GM06990 (cell line): Measurements from ENCODE around the gene BTRC.
"Not testable (repeated sequence)": the region's sequence is repeated elsewhere in the genome, so short reads cannot be mapped to it uniquely, and the experiment has no call there.

Experiments
- DNase-seq: peaks from one replicate; pipeline ENCODE4 v3.0.0-alpha.2; 2011; ENCODE audit not compliant: insufficient read length; ENCODE audit errors: extremely low read depth
- H3K27me3 ChIP-seq: replicated peaks from 2 replicates; pipeline ENCODE4 v1.6.0; 2011; ENCODE audit warnings: low read length; ENCODE audit not compliant: control insufficient read depth, insufficient read depth
- H3K36me3 ChIP-seq: 2 replicates; pipeline ENCODE4 v1.5.1; 2011; ENCODE audit warnings: low read length; ENCODE audit not compliant: control insufficient read depth, insufficient read depth
- H3K4me3 ChIP-seq: replicated peaks from 2 replicates; pipeline ENCODE4 v1.5.1; 2011; ENCODE audit warnings: low read depth, mild to moderate bottlenecking, control low read depth, low read length
- TF ChIP-seq, protein P1 (sequence below): IDR thresholded peaks from 2 replicates; pipeline ENCODE4 v1.5.1; 2011; ENCODE audit warnings: low read length, control low read depth, mild to moderate bottlenecking, inconsistent platforms; ENCODE audit not compliant: insufficient read depth, poor library complexity, severe bottlenecking

The BTRC gene

GRCh38 chr10:101337836-101338235, 16.1 kb upstream of the BTRC start:
- no peak overlapping the region for H3K4me3 ChIP-seq
- DNase-seq, result no peak
- TF ChIP-seq, protein P1, sequence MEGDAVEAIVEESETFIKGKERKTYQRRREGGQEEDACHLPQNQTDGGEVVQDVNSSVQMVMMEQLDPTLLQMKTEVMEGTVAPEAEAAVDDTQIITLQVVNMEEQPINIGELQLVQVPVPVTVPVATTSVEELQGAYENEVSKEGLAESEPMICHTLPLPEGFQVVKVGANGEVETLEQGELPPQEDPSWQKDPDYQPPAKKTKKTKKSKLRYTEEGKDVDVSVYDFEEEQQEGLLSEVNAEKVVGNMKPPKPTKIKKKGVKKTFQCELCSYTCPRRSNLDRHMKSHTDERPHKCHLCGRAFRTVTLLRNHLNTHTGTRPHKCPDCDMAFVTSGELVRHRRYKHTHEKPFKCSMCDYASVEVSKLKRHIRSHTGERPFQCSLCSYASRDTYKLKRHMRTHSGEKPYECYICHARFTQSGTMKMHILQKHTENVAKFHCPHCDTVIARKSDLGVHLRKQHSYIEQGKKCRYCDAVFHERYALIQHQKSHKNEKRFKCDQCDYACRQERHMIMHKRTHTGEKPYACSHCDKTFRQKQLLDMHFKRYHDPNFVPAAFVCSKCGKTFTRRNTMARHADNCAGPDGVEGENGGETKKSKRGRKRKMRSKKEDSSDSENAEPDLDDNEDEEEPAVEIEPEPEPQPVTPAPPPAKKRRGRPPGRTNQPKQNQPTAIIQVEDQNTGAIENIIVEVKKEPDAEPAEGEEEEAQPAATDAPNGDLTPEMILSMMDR, result no peak
- H3K36me3 ChIP-seq, result no peaks in the 10 kb centered on the region
- H3K27me3 ChIP-seq, result no peaks in the 10 kb centered on the region; the same call in 1 of the 2 replicates

DNA sequence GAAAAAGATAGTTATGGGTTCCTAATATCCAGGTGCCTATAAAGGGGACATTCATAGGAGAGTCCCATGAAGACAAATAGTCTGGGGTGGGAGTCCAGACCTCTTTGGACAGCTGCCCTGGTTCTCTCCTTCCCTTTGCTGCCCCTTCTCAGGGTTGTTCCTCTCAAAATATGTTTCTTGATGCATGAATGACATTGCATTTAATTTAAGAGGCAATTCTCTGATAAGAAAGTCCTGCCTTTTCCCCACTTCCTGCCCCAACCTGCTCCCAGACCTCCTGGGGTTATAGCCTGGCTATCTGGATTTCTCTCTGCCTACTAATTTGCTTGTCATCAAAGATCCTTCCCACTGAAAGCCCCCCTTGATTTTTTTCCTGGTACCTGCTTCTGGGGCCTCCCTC, 12.5 kb upstream of the BTRC start:
- no peak for DNase-seq
- Histone ChIP-seq H3K36me3 (no peaks in the 10 kb centered on the region), H3K4me3 (no peak overlapping the region), H3K27me3 (no peaks in the 10 kb centered on the region)
- TF ChIP-seq, protein P1, result no peak

GRCh38 chr10:101346177-101346576, 7.8 kb upstream of the BTRC start:
- Histone ChIP-seq H3K27me3 (no peaks in the 10 kb centered on the region), H3K4me3 (no peak overlapping the region), H3K36me3 (no peaks in the 10 kb centered on the region)
- DNase-seq, result no peak
- TF ChIP-seq, protein P1, result no peak

- no peaks in the 10 kb centered on the region for H3K27me3 ChIP-seq
- DNase-seq, result no peak
Observed at GRCh38 chr10:101351017-101351416, 2.9 kb upstream of the BTRC start.

DNA sequence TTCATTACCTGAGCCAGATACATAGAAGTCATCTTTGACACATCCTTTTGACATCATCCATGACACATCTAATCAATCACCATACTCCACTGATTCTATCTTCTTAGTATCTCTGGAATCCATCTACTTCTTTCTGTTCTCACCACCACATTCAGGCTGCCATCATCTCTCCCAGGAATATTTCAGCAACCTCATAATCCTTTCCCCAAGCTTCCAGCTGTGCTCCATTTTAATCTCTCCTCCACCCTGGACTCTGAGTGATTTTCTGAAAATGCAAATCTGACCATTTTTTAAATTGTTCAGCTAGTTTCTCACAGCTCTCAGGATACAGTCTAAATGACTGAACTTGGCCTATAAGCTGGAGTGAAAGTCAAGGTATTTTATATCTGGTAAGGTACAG, 2.5 kb upstream of the BTRC start:
- Histone ChIP-seq H3K36me3 (no peaks in the 10 kb centered on the region), H3K27me3 (no peaks in the 10 kb centered on the region), H3K4me3 (no peak overlapping the region)
- TF ChIP-seq, protein P1, result no peak
- no peak for DNase-seq

More at GRCh38 chr10:101351017-101351416, 2.9 kb upstream of the BTRC start:
- Histone ChIP-seq H3K4me3 (no peak overlapping the region), H3K36me3 (no peaks in the 10 kb centered on the region)
- TF ChIP-seq, protein P1, result no peak

DNA sequence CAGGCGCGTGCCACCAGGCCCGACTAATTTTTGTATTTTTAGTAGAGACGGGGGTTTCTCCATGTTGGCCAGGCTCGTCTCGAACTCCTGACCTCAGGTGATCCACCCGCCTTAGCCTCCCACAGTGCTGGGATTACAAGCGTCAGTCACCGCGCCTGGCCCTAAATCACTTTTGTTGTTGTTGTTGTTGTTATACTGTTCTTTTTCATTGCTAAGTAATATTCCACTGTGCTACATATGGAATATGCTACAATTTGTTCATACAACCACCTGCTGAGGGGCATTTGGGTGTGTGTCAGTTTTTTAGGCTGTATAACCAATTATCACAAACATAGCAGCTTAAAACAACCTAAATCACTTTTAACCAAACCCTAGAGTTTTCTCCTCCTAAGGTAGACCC, 1.1 kb upstream of the BTRC start:
- not testable (repeated sequence) for H3K4me3 ChIP-seq, H3K27me3 ChIP-seq

More for the DNA sequence above, 1.1 kb upstream of the BTRC start:
- H3K36me3 ChIP-seq, DNase-seq: not testable (repeated sequence)
